GM20431 (cell line): ENCODE data around the gene SELENOS.

ENCODE experiments used
- in situ Hi-C: fragments of 300-500 bp; cut with MseI, MboI; formaldehyde crosslinking; loops from one replicate; pipeline ENCODE4 v1.15.0; 2020; ENCODE audit warnings: low sequenced_read_pairs; ENCODE audit not compliant: unreplicated experiment

SELENOS gene

DNA sequence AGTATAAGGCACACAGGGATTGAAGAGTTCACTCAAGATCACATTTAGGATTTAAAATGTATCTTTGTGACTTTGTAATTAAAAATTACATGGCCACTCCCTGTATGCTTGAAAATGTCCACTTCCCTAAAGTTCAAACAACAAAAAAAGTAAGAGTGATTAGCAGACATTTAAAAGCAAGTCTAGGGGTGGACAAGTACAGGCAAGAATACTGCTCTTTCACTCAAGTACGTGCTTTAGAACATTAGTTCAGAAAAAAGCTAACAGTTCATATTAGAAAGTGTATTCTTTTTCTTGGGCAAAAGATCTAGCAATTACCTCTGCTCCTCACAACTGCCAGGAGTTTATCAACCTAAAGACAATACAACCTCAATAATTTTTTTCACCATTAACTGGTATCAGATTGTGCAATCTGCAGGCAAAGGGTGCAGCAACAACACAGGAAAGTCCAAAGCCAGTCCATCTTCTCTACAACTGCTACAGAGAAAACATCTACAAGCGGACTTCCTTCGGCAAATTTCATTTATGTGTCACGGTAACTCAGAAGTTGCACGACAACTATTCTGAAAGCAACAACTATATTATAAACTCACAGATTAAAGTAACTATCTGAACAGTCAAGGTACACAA is 43.5 kb downstream of the SELENOS start:
- in situ Hi-C loops = no loop called here

DNA sequence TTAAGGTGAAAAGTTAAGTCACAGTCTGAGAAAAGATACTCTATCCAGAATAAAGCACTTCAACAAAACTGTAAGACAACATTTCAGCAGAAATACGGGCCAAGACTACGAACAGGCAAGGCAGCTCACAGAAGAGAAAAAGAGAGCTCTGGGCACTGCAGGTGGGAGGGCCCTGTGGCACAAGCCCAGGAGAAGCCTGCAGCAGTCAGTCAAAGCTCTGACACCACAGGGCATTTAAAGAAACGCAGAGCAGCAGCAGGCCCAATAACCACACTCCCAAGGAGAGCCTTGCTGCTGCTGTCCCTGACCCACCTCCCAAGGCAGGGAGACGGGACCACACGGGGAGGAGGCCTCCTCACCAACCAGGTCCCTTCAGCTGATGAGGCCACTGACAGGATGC is 44.6 kb downstream of the SELENOS start:
- in situ Hi-C loops = no loop called here

DNA sequence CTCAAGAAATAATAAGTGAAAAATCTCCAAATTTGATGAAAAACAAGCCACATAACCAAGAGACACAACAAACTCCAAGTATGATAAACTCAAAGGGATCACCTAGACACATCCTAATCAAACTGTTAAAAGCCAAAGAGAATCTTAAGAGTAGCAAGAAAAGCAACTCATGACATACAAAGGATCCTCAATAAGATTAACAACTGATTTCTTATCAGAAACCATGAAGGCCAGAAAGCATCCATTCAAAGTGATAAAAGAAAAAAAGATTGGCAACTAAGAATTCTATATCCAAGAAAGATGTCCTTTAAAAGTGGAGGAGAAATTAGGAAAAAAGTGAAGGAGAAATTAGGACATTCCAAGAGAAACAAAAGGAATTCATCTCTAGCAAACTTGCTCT is 49.0 kb downstream of the SELENOS start:
- in situ Hi-C loops = no loop called here

DNA sequence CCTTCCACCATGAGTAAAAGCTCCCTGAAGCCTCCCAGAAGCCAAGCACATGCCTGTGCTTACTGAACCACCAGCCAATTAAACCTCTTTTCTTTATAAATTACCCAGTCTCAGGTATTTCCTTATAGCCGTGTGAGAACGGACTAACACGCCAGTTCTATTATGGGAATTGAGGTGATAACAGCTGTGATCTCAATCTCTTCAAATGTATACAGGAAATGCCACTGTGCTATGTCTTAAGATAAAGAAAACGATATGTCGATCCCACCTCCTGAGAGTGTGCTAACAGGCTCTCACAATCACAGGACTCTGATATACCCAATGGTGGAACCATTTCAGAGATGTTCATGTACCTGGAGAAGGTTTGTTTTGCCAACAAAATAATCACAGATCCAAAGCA is 51.6 kb downstream of the SELENOS start:
- in situ Hi-C loops = no loop called here
